GM12878 (cell line): ENCODE measurements around the gene ULK4.

Experiments used
- BRCA1 ChIP-seq: IDR thresholded peaks from 2 replicates; pipeline ENCODE4 v1.6.1; 2011; ENCODE audit warnings: low read depth, low read length, improper control_type of control experiment
- EP300 ChIP-seq, 2 experiments: fragments of 150-350 bp in 1 of 2; IDR thresholded peaks; 2 replicates each; pipeline ENCODE4 v1.6.1; 2011 to 2012; ENCODE audit warnings: low read depth in 2 of 2, low read length in 2 of 2, borderline replicate concordance in 1 of 2, improper control_type of control experiment in 1 of 2, inconsistent platforms in 1 of 2; ENCODE audit not compliant: control insufficient read depth in 1 of 2
- POLR2A ChIP-seq: IDR thresholded peaks from 2 replicates; pipeline ENCODE4 v1.6.1; 2011; ENCODE audit warnings: low read depth, mild to moderate bottlenecking, low read length
- POLR2AphosphoS5 ChIP-seq: IDR thresholded peaks from 2 replicates; pipeline ENCODE4 v1.6.1; 2011; ENCODE audit warnings: mild to moderate bottlenecking, low read length, inconsistent platforms
- RAD21 ChIP-seq: IDR thresholded peaks from 2 replicates; pipeline ENCODE4 v1.6.1; 2011; ENCODE audit warnings: mild to moderate bottlenecking, low read depth, low read length, moderate library complexity; ENCODE audit not compliant: insufficient read depth
- SIN3A ChIP-seq: IDR thresholded peaks from 2 replicates; pipeline ENCODE4 v1.6.1; 2012; ENCODE audit warnings: low read depth, low read length, improper control_type of control experiment
- ZNF24 ChIP-seq: fragments of 450-650 bp; IDR thresholded peaks from 2 replicates; pipeline ENCODE4 v1.6.1; 2017; ENCODE audit warnings: antibody characterized with exemption, mild to moderate bottlenecking
- ZNF274 ChIP-seq: IDR thresholded peaks from one replicate; pipeline ENCODE4 v1.8.0; 2011; ENCODE audit not compliant: insufficient read length, insufficient read depth
- TF ChIP-seq, protein P1 (sequence below), 3 experiments: IDR thresholded peaks in 2 of 3; conservative IDR thresholded peaks in 1 of 3; 2 replicates each; pipeline ENCODE4 v1.5.1; 2011; ENCODE audit warnings: low read depth in 3 of 3, low read length in 3 of 3, mild to moderate bottlenecking in 3 of 3, control low read depth in 2 of 3, moderate library complexity in 2 of 3, inconsistent platforms in 1 of 3, mixed read lengths in 1 of 3; ENCODE audit not compliant: control insufficient read depth in 2 of 3, insufficient read depth in 1 of 3; ENCODE audit errors: extremely low read depth in 1 of 3
- TF ChIP-seq, protein P2 (sequence below): IDR thresholded peaks from 2 replicates; pipeline ENCODE4 v1.6.1; 2012; ENCODE audit warnings: low read depth, low read length, improper control_type of control experiment
- TF ChIP-seq, protein P3 (sequence below): IDR thresholded peaks from 2 replicates; pipeline ENCODE4 v1.6.1; 2011; ENCODE audit warnings: mild to moderate bottlenecking, low read depth, low read length, moderate library complexity; ENCODE audit not compliant: insufficient replicate concordance
- TF ChIP-seq, protein P4 (sequence below): IDR thresholded peaks from 2 replicates; pipeline ENCODE4 v1.6.1; 2012; ENCODE audit warnings: mild to moderate bottlenecking, low read depth, low read length
- TF ChIP-seq, protein P5 (sequence below): fragments of 450-650 bp; IDR thresholded peaks from 2 replicates; pipeline ENCODE4 v1.6.1; 2016; ENCODE audit warnings: mild to moderate bottlenecking, moderate library complexity, borderline replicate concordance

DNA sequence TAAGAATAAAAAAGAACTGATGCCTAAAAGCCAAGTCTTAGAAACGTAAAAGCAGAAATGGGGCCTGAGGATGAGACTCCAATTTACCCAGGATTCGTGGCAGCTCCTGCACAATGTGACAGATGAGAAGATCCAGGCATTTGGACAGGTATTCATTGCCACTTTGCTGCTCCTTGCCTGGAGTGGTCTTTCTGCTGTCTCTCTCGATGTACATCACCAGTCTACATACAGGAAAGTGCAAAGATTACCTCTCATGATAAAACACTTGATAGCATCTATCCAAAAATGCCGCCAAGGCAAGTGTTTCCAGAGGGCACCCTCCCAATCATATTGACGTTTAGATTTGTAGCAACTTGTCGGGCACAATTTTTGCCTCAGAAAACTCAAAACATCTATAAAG, 244.3 kb downstream of the ULK4 start:
- TF ChIP-seq, protein P1, sequence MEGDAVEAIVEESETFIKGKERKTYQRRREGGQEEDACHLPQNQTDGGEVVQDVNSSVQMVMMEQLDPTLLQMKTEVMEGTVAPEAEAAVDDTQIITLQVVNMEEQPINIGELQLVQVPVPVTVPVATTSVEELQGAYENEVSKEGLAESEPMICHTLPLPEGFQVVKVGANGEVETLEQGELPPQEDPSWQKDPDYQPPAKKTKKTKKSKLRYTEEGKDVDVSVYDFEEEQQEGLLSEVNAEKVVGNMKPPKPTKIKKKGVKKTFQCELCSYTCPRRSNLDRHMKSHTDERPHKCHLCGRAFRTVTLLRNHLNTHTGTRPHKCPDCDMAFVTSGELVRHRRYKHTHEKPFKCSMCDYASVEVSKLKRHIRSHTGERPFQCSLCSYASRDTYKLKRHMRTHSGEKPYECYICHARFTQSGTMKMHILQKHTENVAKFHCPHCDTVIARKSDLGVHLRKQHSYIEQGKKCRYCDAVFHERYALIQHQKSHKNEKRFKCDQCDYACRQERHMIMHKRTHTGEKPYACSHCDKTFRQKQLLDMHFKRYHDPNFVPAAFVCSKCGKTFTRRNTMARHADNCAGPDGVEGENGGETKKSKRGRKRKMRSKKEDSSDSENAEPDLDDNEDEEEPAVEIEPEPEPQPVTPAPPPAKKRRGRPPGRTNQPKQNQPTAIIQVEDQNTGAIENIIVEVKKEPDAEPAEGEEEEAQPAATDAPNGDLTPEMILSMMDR (IDR thresholded peaks at IDR 0.05 in 2 of 3, conservative IDR thresholded peaks at IDR 0.05 in 1 of 3; ENCODE audit: control insufficient read depth in 2 of 3, extremely low read depth in 1 of 3, insufficient read depth in 1 of 3, low read depth in 3 of 3, low read length in 3 of 3), result no peak
- TF ChIP-seq, protein P2, sequence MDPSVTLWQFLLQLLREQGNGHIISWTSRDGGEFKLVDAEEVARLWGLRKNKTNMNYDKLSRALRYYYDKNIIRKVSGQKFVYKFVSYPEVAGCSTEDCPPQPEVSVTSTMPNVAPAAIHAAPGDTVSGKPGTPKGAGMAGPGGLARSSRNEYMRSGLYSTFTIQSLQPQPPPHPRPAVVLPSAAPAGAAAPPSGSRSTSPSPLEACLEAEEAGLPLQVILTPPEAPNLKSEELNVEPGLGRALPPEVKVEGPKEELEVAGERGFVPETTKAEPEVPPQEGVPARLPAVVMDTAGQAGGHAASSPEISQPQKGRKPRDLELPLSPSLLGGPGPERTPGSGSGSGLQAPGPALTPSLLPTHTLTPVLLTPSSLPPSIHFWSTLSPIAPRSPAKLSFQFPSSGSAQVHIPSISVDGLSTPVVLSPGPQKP, result no peak
- no peak for TF ChIP-seq EP300 (IDR thresholded peaks at IDR 0.05; ENCODE audit: borderline replicate concordance in 1 of 2, control insufficient read depth in 1 of 2, low read depth in 2 of 2, low read length in 2 of 2)
- TF ChIP-seq, protein P3, sequence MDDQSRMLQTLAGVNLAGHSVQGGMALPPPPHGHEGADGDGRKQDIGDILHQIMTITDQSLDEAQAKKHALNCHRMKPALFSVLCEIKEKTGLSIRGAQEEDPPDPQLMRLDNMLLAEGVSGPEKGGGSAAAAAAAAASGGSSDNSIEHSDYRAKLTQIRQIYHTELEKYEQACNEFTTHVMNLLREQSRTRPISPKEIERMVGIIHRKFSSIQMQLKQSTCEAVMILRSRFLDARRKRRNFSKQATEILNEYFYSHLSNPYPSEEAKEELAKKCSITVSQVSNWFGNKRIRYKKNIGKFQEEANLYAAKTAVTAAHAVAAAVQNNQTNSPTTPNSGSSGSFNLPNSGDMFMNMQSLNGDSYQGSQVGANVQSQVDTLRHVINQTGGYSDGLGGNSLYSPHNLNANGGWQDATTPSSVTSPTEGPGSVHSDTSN, result no peak
- TF ChIP-seq ZNF24, result no peak
- TF ChIP-seq, protein P4, sequence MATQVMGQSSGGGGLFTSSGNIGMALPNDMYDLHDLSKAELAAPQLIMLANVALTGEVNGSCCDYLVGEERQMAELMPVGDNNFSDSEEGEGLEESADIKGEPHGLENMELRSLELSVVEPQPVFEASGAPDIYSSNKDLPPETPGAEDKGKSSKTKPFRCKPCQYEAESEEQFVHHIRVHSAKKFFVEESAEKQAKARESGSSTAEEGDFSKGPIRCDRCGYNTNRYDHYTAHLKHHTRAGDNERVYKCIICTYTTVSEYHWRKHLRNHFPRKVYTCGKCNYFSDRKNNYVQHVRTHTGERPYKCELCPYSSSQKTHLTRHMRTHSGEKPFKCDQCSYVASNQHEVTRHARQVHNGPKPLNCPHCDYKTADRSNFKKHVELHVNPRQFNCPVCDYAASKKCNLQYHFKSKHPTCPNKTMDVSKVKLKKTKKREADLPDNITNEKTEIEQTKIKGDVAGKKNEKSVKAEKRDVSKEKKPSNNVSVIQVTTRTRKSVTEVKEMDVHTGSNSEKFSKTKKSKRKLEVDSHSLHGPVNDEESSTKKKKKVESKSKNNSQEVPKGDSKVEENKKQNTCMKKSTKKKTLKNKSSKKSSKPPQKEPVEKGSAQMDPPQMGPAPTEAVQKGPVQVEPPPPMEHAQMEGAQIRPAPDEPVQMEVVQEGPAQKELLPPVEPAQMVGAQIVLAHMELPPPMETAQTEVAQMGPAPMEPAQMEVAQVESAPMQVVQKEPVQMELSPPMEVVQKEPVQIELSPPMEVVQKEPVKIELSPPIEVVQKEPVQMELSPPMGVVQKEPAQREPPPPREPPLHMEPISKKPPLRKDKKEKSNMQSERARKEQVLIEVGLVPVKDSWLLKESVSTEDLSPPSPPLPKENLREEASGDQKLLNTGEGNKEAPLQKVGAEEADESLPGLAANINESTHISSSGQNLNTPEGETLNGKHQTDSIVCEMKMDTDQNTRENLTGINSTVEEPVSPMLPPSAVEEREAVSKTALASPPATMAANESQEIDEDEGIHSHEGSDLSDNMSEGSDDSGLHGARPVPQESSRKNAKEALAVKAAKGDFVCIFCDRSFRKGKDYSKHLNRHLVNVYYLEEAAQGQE, result no peak
- TF ChIP-seq, protein P5, sequence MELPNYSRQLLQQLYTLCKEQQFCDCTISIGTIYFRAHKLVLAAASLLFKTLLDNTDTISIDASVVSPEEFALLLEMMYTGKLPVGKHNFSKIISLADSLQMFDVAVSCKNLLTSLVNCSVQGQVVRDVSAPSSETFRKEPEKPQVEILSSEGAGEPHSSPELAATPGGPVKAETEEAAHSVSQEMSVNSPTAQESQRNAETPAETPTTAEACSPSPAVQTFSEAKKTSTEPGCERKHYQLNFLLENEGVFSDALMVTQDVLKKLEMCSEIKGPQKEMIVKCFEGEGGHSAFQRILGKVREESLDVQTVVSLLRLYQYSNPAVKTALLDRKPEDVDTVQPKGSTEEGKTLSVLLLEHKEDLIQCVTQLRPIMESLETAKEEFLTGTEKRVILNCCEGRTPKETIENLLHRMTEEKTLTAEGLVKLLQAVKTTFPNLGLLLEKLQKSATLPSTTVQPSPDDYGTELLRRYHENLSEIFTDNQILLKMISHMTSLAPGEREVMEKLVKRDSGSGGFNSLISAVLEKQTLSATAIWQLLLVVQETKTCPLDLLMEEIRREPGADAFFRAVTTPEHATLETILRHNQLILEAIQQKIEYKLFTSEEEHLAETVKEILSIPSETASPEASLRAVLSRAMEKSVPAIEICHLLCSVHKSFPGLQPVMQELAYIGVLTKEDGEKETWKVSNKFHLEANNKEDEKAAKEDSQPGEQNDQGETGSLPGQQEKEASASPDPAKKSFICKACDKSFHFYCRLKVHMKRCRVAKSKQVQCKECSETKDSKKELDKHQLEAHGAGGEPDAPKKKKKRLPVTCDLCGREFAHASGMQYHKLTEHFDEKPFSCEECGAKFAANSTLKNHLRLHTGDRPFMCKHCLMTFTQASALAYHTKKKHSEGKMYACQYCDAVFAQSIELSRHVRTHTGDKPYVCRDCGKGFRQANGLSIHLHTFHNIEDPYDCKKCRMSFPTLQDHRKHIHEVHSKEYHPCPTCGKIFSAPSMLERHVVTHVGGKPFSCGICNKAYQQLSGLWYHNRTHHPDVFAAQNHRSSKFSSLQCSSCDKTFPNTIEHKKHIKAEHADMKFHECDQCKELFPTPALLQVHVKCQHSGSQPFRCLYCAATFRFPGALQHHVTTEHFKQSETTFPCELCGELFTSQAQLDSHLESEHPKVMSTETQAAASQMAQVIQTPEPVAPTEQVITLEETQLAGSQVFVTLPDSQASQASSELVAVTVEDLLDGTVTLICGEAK, result no peak
- TF ChIP-seq ZNF274, result no peak
- no peak for TF ChIP-seq BRCA1
- TF ChIP-seq POLR2AphosphoS5, result no peak
- TF ChIP-seq SIN3A, result no peak
- TF ChIP-seq RAD21, result no peak
- no peak for TF ChIP-seq POLR2A
